A673 (cell line): ENCODE results near the gene STXBP5. TPM values are rescaled to one million over a fixed set of nuclear protein-coding genes. Genes with fewer than 3 reads are reported as not detected.

ENCODE experiments used
- BruUV-seq: library from RNA; stranded (reverse); fragments of 400-500 nt; replicated peaks from 2 replicates; lab custom pipeline; 2021; lab: Mats Ljungman, UMichigan
- CTCF ChIA-PET: fragments of 300-600 bp; sonication (Branson Sonifier 250); formaldehyde crosslinking; loops from one replicate; lab custom pipeline; 2022; ENCODE audit warnings: antibody characterized with exemption; lab: Charles Lee
- POLR2A ChIA-PET: fragments of 300-600 bp; sonication (Branson Sonifier 250); formaldehyde crosslinking; loops from one replicate; lab custom pipeline; 2022; ENCODE audit warnings: antibody characterized with exemption; ENCODE audit not compliant: low non-redundant PET; lab: Charles Lee
- DNase-seq: peaks from one replicate; pipeline ENCODE4 v3.0.0-alpha.2; 2015; ENCODE audit warnings: low spot score
- H3K27ac ChIP-seq: fragments of 200-600 bp; sonication (generic); 2 replicates; pipeline ENCODE4 v1.5.1; 2016; ENCODE audit warnings: mixed run types, low read depth, mild to moderate bottlenecking, mixed read lengths, antibody characterized with exemption, low read length; ENCODE audit not compliant: poor library complexity, severe bottlenecking
- H3K27me3 ChIP-seq: fragments of 200-600 bp; sonication (generic); replicated peaks from 2 replicates; pipeline ENCODE4 v1.6.1; 2017; ENCODE audit warnings: mixed run types, low read depth, mild to moderate bottlenecking, mixed read lengths, antibody characterized with exemption, low read length; ENCODE audit not compliant: insufficient read depth, poor library complexity
- H3K36me3 ChIP-seq: fragments of 200-600 bp; sonication (generic); 2 replicates; pipeline ENCODE4 v1.6.1; 2016; ENCODE audit warnings: mixed run types, mild to moderate bottlenecking, mixed read lengths, antibody characterized with exemption, low read length; ENCODE audit not compliant: insufficient read depth, poor library complexity, severe bottlenecking
- H3K4me1 ChIP-seq: fragments of 200-600 bp; sonication (generic); 2 replicates; pipeline ENCODE4 v1.6.1; 2017; ENCODE audit warnings: mixed run types, mild to moderate bottlenecking, mixed read lengths, antibody characterized with exemption, low read length; ENCODE audit not compliant: insufficient read depth, poor library complexity, severe bottlenecking
- H3K4me3 ChIP-seq: fragments of 200-600 bp; sonication (generic); 2 replicates; pipeline ENCODE4 v1.5.1; 2016; ENCODE audit warnings: low read depth, mixed run types, mild to moderate bottlenecking, mixed read lengths, low read length; ENCODE audit not compliant: poor library complexity, severe bottlenecking
- H3K9me3 ChIP-seq: fragments of 200-600 bp; sonication (generic); 2 replicates; pipeline ENCODE4 v1.6.1; 2016; ENCODE audit warnings: mixed run types, low read depth, mild to moderate bottlenecking, mixed read lengths, antibody characterized with exemption, low read length; ENCODE audit not compliant: poor library complexity, severe bottlenecking
- CTCF ChIP-seq: fragments of 300-800, 200-600 bp; sonication (generic); conservative IDR thresholded peaks from 2 replicates; pipeline ENCODE4 v1.5.1; 2017; ENCODE audit warnings: low read depth, mild to moderate bottlenecking, antibody characterized with exemption, low read length, moderate library complexity, mixed read lengths
- EZH2 ChIP-seq: fragments of 200-600 bp; sonication (generic); IDR thresholded peaks from 2 replicates; pipeline ENCODE4 v1.6.1; 2017; ENCODE audit warnings: borderline replicate concordance, low read depth, mild to moderate bottlenecking, mixed read lengths, antibody characterized with exemption, low read length; ENCODE audit not compliant: poor library complexity, severe bottlenecking
- intact Hi-C: fragments of 100-400 bp; cut with micrococcal nuclease; formaldehyde crosslinking; loops from one replicate; pipeline ENCODE4 v1.10.0; 2022; ENCODE audit not compliant: unreplicated experiment
- total RNA-seq: library from RNA; stranded (reverse); gene quantifications from 2 replicates; pipeline ENCODE4 v1.2.3, GENCODE V29; 2021

STXBP5 gene
- total RNA-seq, 1 experiment from 2014 or later: 14.5 TPM

DNA sequence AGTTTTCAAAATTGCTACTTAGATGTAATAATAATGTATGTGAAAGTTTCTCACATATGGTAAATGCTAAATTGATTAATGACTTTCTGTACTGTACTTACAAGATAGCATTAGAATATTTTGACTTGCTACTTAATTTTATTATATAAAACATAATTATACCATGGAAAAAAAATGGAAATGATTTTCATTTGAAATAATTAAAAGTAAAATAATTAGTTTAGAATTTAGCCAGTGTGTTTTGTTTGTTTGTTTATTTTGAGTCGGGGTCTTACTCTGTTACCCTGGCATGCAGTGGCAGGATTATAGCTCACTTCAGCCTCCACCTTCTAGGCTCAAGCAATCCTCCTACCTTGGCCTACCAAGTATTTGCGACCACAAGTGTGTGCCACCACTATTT is 7.1 kb downstream of the STXBP5 start:
- ChIA-PET CTCF (no interaction called here), POLR2A (interaction anchor here (0.7 kb wide), 1 partner anchor 169 kb away, joined by 4 read pairs; no protein-coding TSS in a partner anchor)
- H3K36me3 ChIP-seq: no peaks in the 10 kb centered on the region
- no peaks in the 10 kb centered on the region for H3K27me3 ChIP-seq
- TF ChIP-seq CTCF (no peak), EZH2 (no peak)
- no peaks in the 10 kb centered on the region for H3K9me3 ChIP-seq
- no peak overlapping the region for H3K4me3 ChIP-seq
- intact Hi-C loops: no loop called here
- DNase-seq: no peak
- peaks cover 8% of the 10 kb centered on the region for H3K4me1 ChIP-seq
- no TSS peak for BruUV-seq
- H3K27ac ChIP-seq: no peak overlapping the region

- no peak for DNase-seq
- TF ChIP-seq EZH2: no peak
- TF ChIP-seq CTCF: no peak
- Histone ChIP-seq H3K27ac (no peak overlapping the region), H3K4me1 (peaks cover 8% of the 10 kb centered on the region), H3K9me3 (no peaks in the 10 kb centered on the region), H3K36me3 (no peaks in the 10 kb centered on the region), H3K4me3 (no peak overlapping the region), H3K27me3 (no peaks in the 10 kb centered on the region)
- ChIA-PET POLR2A (interaction anchor here (0.7 kb wide), 1 partner anchor 170 kb away, joined by 4 read pairs; no protein-coding TSS in a partner anchor), CTCF (no interaction called here)
- no TSS peak for BruUV-seq
- intact Hi-C loops: no loop called here
Measured at GRCh38 chr6:147211831-147212230, 7.6 kb downstream of the STXBP5 start.

DNA sequence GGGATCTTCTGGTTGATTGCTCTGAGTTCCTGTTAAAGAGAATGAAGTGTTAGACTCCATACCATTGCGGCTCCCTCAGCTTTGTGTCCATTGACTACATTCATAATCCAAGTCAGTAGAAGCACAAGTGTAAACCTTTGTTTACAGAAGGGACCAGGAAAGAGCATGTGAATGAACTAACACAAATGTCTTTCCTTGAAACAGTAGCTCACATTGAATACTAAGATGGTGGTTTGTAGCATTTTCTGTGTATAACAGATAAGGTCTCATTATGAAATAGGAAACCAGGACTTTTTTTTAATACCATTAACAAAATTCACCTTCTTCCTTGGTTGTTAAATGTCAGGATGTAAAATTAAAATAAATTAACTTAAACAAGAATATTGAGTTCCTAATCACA is 8.4 kb downstream of the STXBP5 start:
- intact Hi-C loops: no loop called here
- Histone ChIP-seq H3K36me3 (no peaks in the 10 kb centered on the region), H3K27ac (no peak overlapping the region), H3K4me1 (peaks cover 12% of the 10 kb centered on the region), H3K4me3 (no peak overlapping the region), H3K9me3 (no peaks in the 10 kb centered on the region), H3K27me3 (no peaks in the 10 kb centered on the region)
- DNase-seq: no peak
- BruUV-seq: no TSS peak
- TF ChIP-seq CTCF: no peak
- no peak for TF ChIP-seq EZH2
- POLR2A ChIA-PET: no interaction called here
- CTCF ChIA-PET: no interaction called here
